H1 (cell line): Measurements from ENCODE around the gene PLEK. TPM values are rescaled to one million over a fixed set of nuclear protein-coding genes. Genes with fewer than 3 reads are reported as not detected.

Experiments used
- CTCF ChIA-PET: fragments of 300-600 bp; sonication (Branson Sonifier 250); formaldehyde crosslinking; loops from one replicate; lab custom pipeline; 2021; ENCODE audit not compliant: partially characterized antibody; lab: Charles Lee
- POLR2A ChIA-PET: fragments of 300-600 bp; sonication (Branson Sonifier 250); formaldehyde crosslinking; loops from one replicate; lab custom pipeline; 2021; ENCODE audit warnings: inconsistent platforms; ENCODE audit not compliant: partially characterized antibody; lab: Charles Lee
- DNase-seq, 2 experiments: peaks; one replicate each; pipeline versions ENCODE4 v3.0.0 to v3.0.0-alpha.2; 2010 to 2022; ENCODE audit warnings: low spot score in 2 of 2, low read depth in 1 of 2, mixed read lengths in 1 of 2
- FAIRE-seq: peaks from 2 replicates; lab custom pipeline; 2011; peaks lifted over from hg19 to GRCh38; lab: Jason Lieb, UNC
- H2AFZ ChIP-seq: 2 replicates; pipeline ENCODE4 v1.8.1; 2012; ENCODE audit warnings: low read length, inconsistent platforms
- H2AK5ac ChIP-seq: 2 replicates; pipeline ENCODE4 v1.6.1; 2013; ENCODE audit warnings: low read depth, low read length
- H2BK120ac ChIP-seq: replicated peaks from 2 replicates; pipeline ENCODE3; 2013; ENCODE audit warnings: low read depth, low read length, inconsistent platforms
- H2BK12ac ChIP-seq: 2 replicates; pipeline ENCODE4 v1.6.1; 2013; ENCODE audit warnings: low read depth, low read length
- H2BK15ac ChIP-seq: 2 replicates; pipeline ENCODE4 v1.6.1; 2013; ENCODE audit warnings: low read length
- H2BK20ac ChIP-seq: 2 replicates; pipeline ENCODE4 v1.6.1; 2013; ENCODE audit warnings: low read length
- H2BK5ac ChIP-seq: 2 replicates; pipeline ENCODE4 v1.6.1; 2013; ENCODE audit warnings: low read depth, low read length
- H3K14ac ChIP-seq: 2 replicates; pipeline ENCODE4 v1.6.1; 2013; ENCODE audit warnings: inconsistent platforms; ENCODE audit not compliant: insufficient read length
- H3K18ac ChIP-seq: 2 replicates; pipeline ENCODE4 v1.6.1; 2013; ENCODE audit warnings: low read length; ENCODE audit errors: extremely low read depth
- H3K23ac ChIP-seq: 2 replicates; pipeline ENCODE4 v1.6.1; 2013; ENCODE audit warnings: inconsistent platforms; ENCODE audit not compliant: insufficient read length
- H3K23me2 ChIP-seq: 2 replicates; pipeline ENCODE4 v1.6.1; 2013; ENCODE audit warnings: low read depth, low read length
- H3K27ac ChIP-seq: 2 replicates; pipeline ENCODE4 v1.6.1; 2011; ENCODE audit warnings: low read depth, low read length, inconsistent platforms
- H3K27me3 ChIP-seq, 4 experiments: replicated peaks in 1 of 4; 1 replicate in 1 of 4; 2 replicates in 3 of 4; pipeline versions ENCODE4 v1.6.1 to v1.8.1; 2011 to 2013; ENCODE audit warnings: low read length in 3 of 4, mild to moderate bottlenecking in 3 of 4, inconsistent platforms in 2 of 4, mixed read lengths in 2 of 4, moderate library complexity in 1 of 4; ENCODE audit not compliant: control insufficient read depth in 3 of 4, insufficient read depth in 3 of 4; ENCODE audit errors: extremely low read depth in 1 of 4
- H3K36me3 ChIP-seq, 4 experiments: 2 replicates each; pipeline versions ENCODE4 v1.6.1 to v1.8.1; 2011 to 2013; ENCODE audit warnings: mild to moderate bottlenecking in 4 of 4, low read length in 3 of 4, moderate library complexity in 2 of 4, control low read depth in 1 of 4, inconsistent platforms in 1 of 4; ENCODE audit not compliant: insufficient read depth in 4 of 4, control insufficient read depth in 2 of 4
- H3K4ac ChIP-seq: replicated peaks from 2 replicates; pipeline ENCODE3; 2013; ENCODE audit warnings: low read length, low read depth, mixed read lengths, inconsistent platforms; ENCODE audit not compliant: insufficient read length
- H3K4me1 ChIP-seq, 4 experiments: replicated peaks in 1 of 4; 1 replicate in 1 of 4; 2 replicates in 3 of 4; pipeline versions ENCODE4 v1.6.1 to v1.8.1; 2011 to 2013; ENCODE audit warnings: low read length in 3 of 4, inconsistent platforms in 2 of 4, mixed read lengths in 1 of 4; ENCODE audit not compliant: insufficient read depth in 4 of 4, control insufficient read depth in 3 of 4
- H3K4me2 ChIP-seq, 2 experiments: 2 replicates each; pipeline versions ENCODE4 v1.6.1 to v1.8.1; 2011 to 2013; ENCODE audit warnings: low read depth in 2 of 2, low read length in 2 of 2, control low read depth in 1 of 2, inconsistent platforms in 1 of 2, mild to moderate bottlenecking in 1 of 2; ENCODE audit not compliant: insufficient read depth in 1 of 2
- H3K4me3 ChIP-seq, 4 experiments: fragments of 200-600, 300-600 bp in 1 of 4; sonication (generic), shearing (Covaris generic), sonication (Bioruptor Twin) in 1 of 4; 2 replicates each; pipeline versions ENCODE4 v1.5.1 to v1.8.1; 2011 to 2016; ENCODE audit warnings: low read length in 4 of 4, low read depth in 3 of 4, control low read depth in 2 of 4, inconsistent platforms in 2 of 4, mild to moderate bottlenecking in 2 of 4, mixed read lengths in 1 of 4, moderate library complexity in 1 of 4; ENCODE audit not compliant: insufficient read depth in 2 of 4; ENCODE audit errors: extremely low read depth in 1 of 4
- H3K56ac ChIP-seq: replicated peaks from 2 replicates; pipeline ENCODE3; 2013; ENCODE audit warnings: low read depth, mild to moderate bottlenecking, mixed read lengths, low read length, inconsistent platforms; ENCODE audit not compliant: insufficient read length
- H3K79me1 ChIP-seq: 2 replicates; pipeline ENCODE4 v1.6.1; 2013; ENCODE audit warnings: low read depth, low read length, control low read depth
- H3K79me2 ChIP-seq, 2 experiments: 2 replicates each; pipeline versions ENCODE4 v1.6.1 to v1.8.1; 2012 to 2013; ENCODE audit warnings: low read length in 2 of 2, mild to moderate bottlenecking in 2 of 2, inconsistent platforms in 1 of 2; ENCODE audit not compliant: insufficient read depth in 2 of 2, control insufficient read depth in 1 of 2
- H3K9ac ChIP-seq, 4 experiments: replicated peaks in 1 of 4; 1 replicate in 1 of 4; 2 replicates in 3 of 4; pipeline versions ENCODE4 v1.6.1 to v1.8.1; 2011 to 2013; ENCODE audit warnings: low read depth in 3 of 4, low read length in 3 of 4, control low read depth in 2 of 4, mild to moderate bottlenecking in 2 of 4, moderate library complexity in 2 of 4, inconsistent platforms in 1 of 4; ENCODE audit errors: extremely low read depth in 1 of 4
- H3K9me3 ChIP-seq, 2 experiments: 2 replicates each; pipeline versions ENCODE4 v1.6.1 to v1.8.1; 2012 to 2013; ENCODE audit warnings: mild to moderate bottlenecking in 2 of 2, moderate library complexity in 2 of 2, control low read depth in 1 of 2, inconsistent platforms in 1 of 2, low read depth in 1 of 2, low read length in 1 of 2, mixed read lengths in 1 of 2; ENCODE audit not compliant: insufficient read depth in 2 of 2
- H4K20me1 ChIP-seq, 2 experiments: replicated peaks in 1 of 2; 2 replicates each; pipeline versions ENCODE3 to v1.8.1; 2011 to 2013; ENCODE audit warnings: inconsistent platforms in 2 of 2, low read length in 2 of 2, mild to moderate bottlenecking in 1 of 2; ENCODE audit not compliant: insufficient read depth in 2 of 2, control insufficient read depth in 1 of 2
- H4K5ac ChIP-seq: 2 replicates; pipeline ENCODE4 v1.6.1; 2013; ENCODE audit warnings: low read length, low read depth, mixed read lengths, inconsistent platforms; ENCODE audit not compliant: insufficient read length
- H4K8ac ChIP-seq: 2 replicates; pipeline ENCODE4 v1.8.0; 2013; ENCODE audit warnings: mild to moderate bottlenecking, moderate library complexity, low read length, inconsistent platforms; ENCODE audit not compliant: insufficient read depth; ENCODE audit errors: extremely low read depth
- H4K91ac ChIP-seq: replicated peaks from 2 replicates; pipeline ENCODE3; 2013; ENCODE audit warnings: low read length, mixed read lengths, inconsistent platforms; ENCODE audit not compliant: insufficient read length
- ATF2 ChIP-seq: IDR thresholded peaks from 2 replicates; pipeline ENCODE4 v1.6.1; 2012; ENCODE audit warnings: low read length, inconsistent platforms
- BACH1 ChIP-seq: IDR thresholded peaks from 2 replicates; pipeline ENCODE4 v1.6.1; 2012; ENCODE audit warnings: low read length, improper control_type of control experiment
- CBX8 ChIP-seq: fragments of 300-800, 300-1000 bp; sonication (generic); IDR thresholded peaks from 2 replicates; pipeline ENCODE4 v1.7.1; 2016; ENCODE audit warnings: low read depth, low read length, borderline replicate concordance
- CHD2 ChIP-seq: IDR thresholded peaks from 2 replicates; pipeline ENCODE4 v1.6.1; 2012; ENCODE audit warnings: low read length, improper control_type of control experiment
- EZH2 ChIP-seq: fragments of 200-600 bp; sonication (generic); IDR thresholded peaks from 2 replicates; pipeline ENCODE4 v1.7.1; 2012; ENCODE audit warnings: low read depth, mild to moderate bottlenecking, moderate library complexity, low read length, inconsistent platforms; ENCODE audit not compliant: severe bottlenecking
- GABPA ChIP-seq: IDR thresholded peaks from 2 replicates; pipeline ENCODE4 v1.6.1; 2011; ENCODE audit warnings: mild to moderate bottlenecking, low read length, moderate library complexity, borderline replicate concordance; ENCODE audit not compliant: insufficient read depth
- GTF2F1 ChIP-seq: IDR thresholded peaks from 2 replicates; pipeline ENCODE4 v1.6.1; 2012; ENCODE audit warnings: low read depth, low read length, improper control_type of control experiment, borderline replicate concordance
- MAFK ChIP-seq: IDR thresholded peaks from 2 replicates; pipeline ENCODE4 v1.6.1; 2012; ENCODE audit warnings: low read depth, mild to moderate bottlenecking, improper control_type of control experiment, low read length
- NRF1 ChIP-seq: IDR thresholded peaks from 2 replicates; pipeline ENCODE4 v1.6.1; 2011; ENCODE audit warnings: mild to moderate bottlenecking, low read depth, low read length, improper control_type of control experiment
- POLR2AphosphoS5 ChIP-seq: IDR thresholded peaks from 2 replicates; pipeline ENCODE4 v1.6.1; 2011; ENCODE audit warnings: low read depth, low read length
- RFX5 ChIP-seq: IDR thresholded peaks from 2 replicates; pipeline ENCODE4 v1.6.1; 2011; ENCODE audit warnings: low read depth, low read length, improper control_type of control experiment, borderline replicate concordance
- RXRA ChIP-seq: IDR thresholded peaks from 2 replicates; pipeline ENCODE4 v1.6.1; 2011; ENCODE audit warnings: low read depth, mild to moderate bottlenecking, low read length, moderate library complexity; ENCODE audit not compliant: insufficient read depth
- TCF12 ChIP-seq: IDR thresholded peaks from 2 replicates; pipeline ENCODE4 v1.6.1; 2011; ENCODE audit warnings: low read depth, mild to moderate bottlenecking, low read length
- YY1 ChIP-seq: IDR thresholded peaks from 2 replicates; pipeline ENCODE4 v1.6.1; 2011; ENCODE audit warnings: low read depth, mild to moderate bottlenecking, low read length
- WGBS, 2 experiments: shearing (Covaris generic) in 1 of 2; methylation state at CpG; one replicate each; pipeline versions ENCODE4 v1.1.6 to v1.1.7; 2013 to 2015; ENCODE audit warnings: low lambda C conversion rate in 2 of 2, mixed read lengths in 2 of 2, inconsistent platforms in 1 of 2, low coverage in 1 of 2, missing lambda C conversion rate in 1 of 2; ENCODE audit not compliant: insufficient replicate concordance in 2 of 2, insufficient coverage in 1 of 2, insufficient read length in 1 of 2; ENCODE audit errors: extremely low coverage in 1 of 2, missing lambda C conversion rate in 1 of 2; 5-methylcytosine and 5-hydroxymethylcytosine counted together
- polyA plus RNA-seq, 7 experiments: library from polyadenylated mRNA; depleted of rRNA in 3 of 7; stranded (reverse) in 5 of 7; unstranded in 2 of 7; fragments of >200 nt in 5 of 7; fragments of 200-250 nt in 2 of 7; gene quantifications; 1 replicate in 5 of 7; 2 replicates in 1 of 7; 4 replicates in 1 of 7; pipeline versions ENCODE4 v1.2.1 to v1.2.3, GENCODE V29; 2011 to 2013; ENCODE audit warnings: missing spikeins in 2 of 7, mixed read lengths in 2 of 7
- total RNA-seq: library from RNA; stranded (reverse); fragmentation: NEBNext Ultra II Directional; extraction: Animal tissue kit (Norgen Biotek cat#: 25700); gene quantifications from 2 replicates; pipeline ENCODE4 v1.2.1, GENCODE V29; 2021

Gene PLEK
- total and polyA plus RNA-seq, 2 of the 8 experiments (the other 6 are each of a cell fraction or from before 2014, with no cell fraction given), result not detected

- H3K36me3 ChIP-seq, result no peaks in the 10 kb centered on the region
- no peaks in the 10 kb centered on the region for H3K79me2 ChIP-seq
- H3K23me2 ChIP-seq, result no peaks in the 10 kb centered on the region
- H4K20me1 ChIP-seq, result no peaks in the 10 kb centered on the region
- POLR2A ChIA-PET, result no interaction called here
- WGBS, 2 experiments, result 92% methylated on average over 2 of the region's 2 CpGs; no CpG with 5 or more reads in 1 of the 2 experiments
- H3K9ac ChIP-seq, result no peak overlapping the region
- H3K4me2 ChIP-seq, result no peak overlapping the region
- H3K9me3 ChIP-seq, result no peaks in the 10 kb centered on the region
- no peak overlapping the region for H4K5ac ChIP-seq
- H3K4me1 ChIP-seq, result peaks cover under 1 to 4% (median 1%) of the 10 kb centered on the region in 4 experiments; a peak in 5 of 7 replicates
- no peak overlapping the region for H3K23ac ChIP-seq
- H3K4ac ChIP-seq, result no peak overlapping the region
- no peak overlapping the region for H4K91ac ChIP-seq
- no peaks in the 10 kb centered on the region for H3K27me3 ChIP-seq
- H3K56ac ChIP-seq, result no peak overlapping the region
- H2AFZ ChIP-seq, result no peak overlapping the region
- FAIRE-seq (no peak), DNase-seq (no peak)
- no peak overlapping the region for H3K14ac ChIP-seq
- no peaks in the 10 kb centered on the region for H3K79me1 ChIP-seq
- no peak overlapping the region for H2BK15ac ChIP-seq
- no peak overlapping the region for H3K27ac ChIP-seq
- no peak overlapping the region for H2AK5ac ChIP-seq
- CTCF ChIA-PET, result no interaction called here
- H4K8ac ChIP-seq, result no peak overlapping the region
- no peak overlapping the region for H2BK12ac ChIP-seq
- H2BK120ac ChIP-seq, result no peak overlapping the region
- no peak overlapping the region for H3K4me3 ChIP-seq
- H2BK20ac ChIP-seq, result no peak overlapping the region
- H2BK5ac ChIP-seq, result no peak overlapping the region
- H3K18ac ChIP-seq, result no peak overlapping the region
- TF ChIP-seq ATF2 (no peak), RFX5 (no peak), BACH1 (no peak), POLR2AphosphoS5 (no peak), CBX8 (no peak), CHD2 (no peak), TCF12 (no peak), RXRA (no peak), MAFK (no peak), NRF1 (no peak), YY1 (no peak), EZH2 (no peak), GABPA (no peak), GTF2F1 (no peak)
Measured at GRCh38 chr2:68413466-68413865, 48.4 kb downstream of the PLEK start.
